Left ventricle myocardium inferior (tissue), 1 donor: ENCODE measurements around the gene CFAP58. TPM values are rescaled to one million over a fixed set of nuclear protein-coding genes. Genes with fewer than 3 reads are reported as not detected.

Experiments used
- DNase-seq: peaks from one replicate; pipeline ENCODE4 v3.0.0-alpha.2; 2020
- H3K27ac ChIP-seq: fragments of 200-600 bp; replicated peaks from 2 replicates; pipeline ENCODE4 v1.8.0; 2021
- H3K27me3 ChIP-seq: fragments of 200-600 bp; 2 replicates; pipeline ENCODE4 v1.8.0; 2021; ENCODE audit warnings: low read depth
- H3K36me3 ChIP-seq: fragments of 200-600 bp; 2 replicates; pipeline ENCODE4 v1.8.0; 2021
- H3K4me1 ChIP-seq: fragments of 200-600 bp; 2 replicates; pipeline ENCODE4 v1.8.0; 2021
- H3K4me3 ChIP-seq: fragments of 200-600 bp; 2 replicates; pipeline ENCODE4 v1.8.0; 2021; ENCODE audit warnings: mild to moderate bottlenecking, moderate library complexity
- H3K9me3 ChIP-seq: fragments of 200-600 bp; replicated peaks from 2 replicates; pipeline ENCODE4 v1.8.0; 2021
- intact Hi-C: fragments of 100-400 bp; cut with micrococcal nuclease; formaldehyde crosslinking; loops from one replicate; pipeline ENCODE4 v1.11.0; 2022
- long read RNA-seq: library from polyadenylated mRNA; unstranded; transcript quantifications from one replicate; pipeline ENCODE4 v2.0.0, GENCODE V29; 2021
- total RNA-seq: library from RNA; stranded (reverse); fragmentation: NEBNext Ultra II Directional; extraction: Animal tissue kit (Norgen Biotek cat#: 25700); gene quantifications from one replicate; pipeline ENCODE4 v1.2.1, GENCODE V29; 2021
- TF ChIP-seq, protein P1 (sequence below): fragments of 200-600 bp; IDR thresholded peaks from 2 replicates; pipeline ENCODE4 v1.8.0; 2021; ENCODE audit warnings: antibody characterized with exemption, mild to moderate bottlenecking, borderline replicate concordance
- donor health status: DM: no; HTN: yes; CAD: no; lungs with severe emphysema.

CFAP58 gene, protein sequence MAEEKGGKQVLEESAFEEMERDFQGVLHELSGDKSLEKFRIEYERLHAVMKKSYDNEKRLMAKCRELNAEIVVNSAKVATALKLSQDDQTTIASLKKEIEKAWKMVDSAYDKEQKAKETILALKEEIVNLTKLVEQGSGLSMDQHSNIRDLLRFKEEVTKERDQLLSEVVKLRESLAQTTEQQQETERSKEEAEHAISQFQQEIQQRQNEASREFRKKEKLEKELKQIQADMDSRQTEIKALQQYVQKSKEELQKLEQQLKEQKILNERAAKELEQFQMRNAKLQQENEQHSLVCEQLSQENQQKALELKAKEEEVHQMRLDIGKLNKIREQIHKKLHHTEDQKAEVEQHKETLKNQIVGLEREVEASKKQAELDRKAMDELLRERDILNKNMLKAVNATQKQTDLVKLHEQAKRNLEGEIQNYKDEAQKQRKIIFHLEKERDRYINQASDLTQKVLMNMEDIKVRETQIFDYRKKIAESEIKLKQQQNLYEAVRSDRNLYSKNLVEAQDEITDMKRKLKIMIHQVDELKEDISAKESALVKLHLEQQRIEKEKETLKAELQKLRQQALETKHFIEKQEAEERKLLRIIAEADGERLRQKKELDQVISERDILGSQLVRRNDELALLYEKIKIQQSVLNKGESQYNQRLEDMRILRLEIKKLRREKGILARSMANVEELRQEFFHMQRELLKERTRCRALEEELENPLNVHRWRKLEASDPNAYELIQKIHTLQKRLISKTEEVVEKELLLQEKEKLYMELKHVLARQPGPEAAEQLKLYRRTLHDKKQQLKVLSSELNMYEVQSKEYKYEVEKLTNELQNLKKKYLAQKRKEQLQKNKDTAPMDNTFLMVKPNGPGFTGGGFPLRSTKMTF
- total RNA-seq = 3.5 TPM
- long read RNA-seq, partial matches to known transcripts = 0 of 2 reads
- long read RNA-seq, other reads (novel, unspliced or antisense) = 2 of 2 reads

DNA sequence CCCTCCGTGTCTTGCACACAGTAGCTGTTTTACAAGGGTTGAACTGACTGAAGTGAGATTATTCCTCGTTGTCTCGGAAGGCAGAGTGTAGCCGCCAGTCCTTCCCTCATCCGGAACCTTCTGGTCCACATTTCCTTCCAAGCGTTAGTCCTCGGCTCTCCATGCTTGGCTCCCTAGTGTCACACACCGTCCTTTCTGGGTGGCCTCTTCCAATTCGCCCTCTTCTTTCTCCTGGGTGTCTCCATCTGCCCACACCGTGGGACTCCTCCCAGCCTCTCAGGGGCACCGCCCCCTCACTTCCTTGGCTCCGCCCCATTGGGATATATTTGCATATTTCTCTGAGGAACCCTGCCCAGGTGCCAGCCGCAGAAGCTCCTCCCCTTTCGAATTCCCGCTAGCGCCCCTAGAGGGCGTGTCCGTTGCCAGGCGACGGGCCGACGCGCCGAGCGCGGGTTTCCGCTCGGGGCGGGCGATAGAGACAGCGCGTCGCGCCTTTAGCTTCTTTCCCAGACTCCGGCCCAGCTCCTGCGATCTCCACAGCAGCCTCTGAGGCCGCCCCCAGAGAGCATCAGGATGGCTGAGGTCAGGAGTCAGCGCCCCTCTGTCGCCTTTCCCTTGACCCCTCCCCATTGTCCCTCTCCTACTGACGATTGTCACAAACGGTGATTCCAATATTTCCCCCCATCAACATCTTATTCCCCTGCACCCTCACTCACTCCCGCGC lies at the start of gene CFAP58:
Gene CFAP58, plus strand, starts transcription at position 509 of the 724 bp plus-strand sequence. Its CDS starts 65 bp downstream, at position 574.
- TF ChIP-seq, protein P1, sequence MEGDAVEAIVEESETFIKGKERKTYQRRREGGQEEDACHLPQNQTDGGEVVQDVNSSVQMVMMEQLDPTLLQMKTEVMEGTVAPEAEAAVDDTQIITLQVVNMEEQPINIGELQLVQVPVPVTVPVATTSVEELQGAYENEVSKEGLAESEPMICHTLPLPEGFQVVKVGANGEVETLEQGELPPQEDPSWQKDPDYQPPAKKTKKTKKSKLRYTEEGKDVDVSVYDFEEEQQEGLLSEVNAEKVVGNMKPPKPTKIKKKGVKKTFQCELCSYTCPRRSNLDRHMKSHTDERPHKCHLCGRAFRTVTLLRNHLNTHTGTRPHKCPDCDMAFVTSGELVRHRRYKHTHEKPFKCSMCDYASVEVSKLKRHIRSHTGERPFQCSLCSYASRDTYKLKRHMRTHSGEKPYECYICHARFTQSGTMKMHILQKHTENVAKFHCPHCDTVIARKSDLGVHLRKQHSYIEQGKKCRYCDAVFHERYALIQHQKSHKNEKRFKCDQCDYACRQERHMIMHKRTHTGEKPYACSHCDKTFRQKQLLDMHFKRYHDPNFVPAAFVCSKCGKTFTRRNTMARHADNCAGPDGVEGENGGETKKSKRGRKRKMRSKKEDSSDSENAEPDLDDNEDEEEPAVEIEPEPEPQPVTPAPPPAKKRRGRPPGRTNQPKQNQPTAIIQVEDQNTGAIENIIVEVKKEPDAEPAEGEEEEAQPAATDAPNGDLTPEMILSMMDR = peak; percentile 80

DNA sequence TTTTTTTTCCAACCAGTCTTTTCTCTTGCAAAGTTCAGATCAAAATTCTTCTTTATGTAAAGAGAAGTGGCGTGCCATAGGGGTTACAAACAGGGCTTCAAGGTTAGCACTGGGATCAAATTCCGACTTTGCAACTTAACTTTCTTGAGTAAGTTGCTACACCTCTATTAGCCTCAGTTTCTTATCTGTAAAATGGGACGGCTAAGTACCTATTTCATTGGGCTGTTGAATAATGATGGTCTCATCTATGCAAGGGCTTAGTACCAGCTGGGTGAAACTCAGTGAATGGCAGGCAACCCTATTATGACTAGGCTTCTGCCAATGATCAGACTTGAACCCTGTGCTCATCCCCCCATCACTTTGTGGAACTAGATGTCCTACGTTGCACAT lies 49.3 kb upstream of the CFAP58 start:
- peaks cover 100% of the 10 kb centered on the region for H3K4me1 ChIP-seq
- no peaks in the 10 kb centered on the region for H3K27me3 ChIP-seq
- TF ChIP-seq, protein P1 = no peak
- H3K36me3 ChIP-seq = peaks cover 6% of the 10 kb centered on the region
- intact Hi-C loops = loop anchor here (5.0 kb wide), 1 partner anchor 33 kb away; the partner anchor contains the start of gene ITPRIP
- H3K27ac ChIP-seq = peak overlapping the region; percentile 94
- H3K9me3 ChIP-seq = no peaks in the 10 kb centered on the region
- H3K4me3 ChIP-seq = no peak overlapping the region
- DNase-seq = no peak

More for the DNA sequence above, at the start of gene CFAP58:
- peak within 1 kb of the TSS; percentile 34 for H3K27ac ChIP-seq
- DNase-seq = peak; percentile 90
- H3K9me3 ChIP-seq = no peaks in the 10 kb centered on the region
- H3K4me3 ChIP-seq = peak within 1 kb of the TSS; percentile 63
- H3K4me1 ChIP-seq = peaks cover 28% of the 10 kb centered on the region
- H3K27me3 ChIP-seq = no peaks in the 10 kb centered on the region
- no peaks in the 10 kb centered on the region for H3K36me3 ChIP-seq
- intact Hi-C loops = loop anchor here (5.0 kb wide), 2 partner anchors 46 to 61 kb away; no protein-coding TSS in a partner anchor

DNA sequence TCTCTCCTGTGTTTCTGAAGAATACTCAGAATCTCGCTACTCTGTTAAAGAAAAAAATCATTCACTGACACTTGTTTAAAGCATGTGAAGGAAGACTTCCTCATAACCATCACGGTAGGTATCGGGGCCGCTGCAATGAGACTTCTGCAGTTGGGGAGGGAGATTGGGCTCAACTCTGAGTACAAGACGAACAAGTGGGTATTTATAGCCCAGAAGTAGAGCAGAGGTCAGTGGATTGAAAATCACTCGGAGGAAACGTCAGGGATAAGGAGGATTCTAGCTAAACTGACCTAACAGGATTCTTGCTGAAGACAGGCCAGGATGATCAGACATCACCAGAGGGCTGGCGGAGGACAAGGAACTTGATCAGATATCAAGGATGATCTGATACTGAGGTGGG lies 48.7 kb upstream of the CFAP58 start:
- peaks cover 100% of the 10 kb centered on the region for H3K4me1 ChIP-seq
- peak overlapping the region; percentile 22 for H3K4me3 ChIP-seq
- TF ChIP-seq, protein P1 = no peak
- H3K9me3 ChIP-seq = no peaks in the 10 kb centered on the region
- intact Hi-C loops = loop anchor here (5.0 kb wide), 2 partner anchors 32 to 47 kb away; partner anchors contain the start of genes CFAP58 and ITPRIP
- H3K36me3 ChIP-seq = peaks cover 6% of the 10 kb centered on the region
- no peaks in the 10 kb centered on the region for H3K27me3 ChIP-seq
- H3K27ac ChIP-seq = peak overlapping the region; percentile 94
- no peak for DNase-seq

DNA sequence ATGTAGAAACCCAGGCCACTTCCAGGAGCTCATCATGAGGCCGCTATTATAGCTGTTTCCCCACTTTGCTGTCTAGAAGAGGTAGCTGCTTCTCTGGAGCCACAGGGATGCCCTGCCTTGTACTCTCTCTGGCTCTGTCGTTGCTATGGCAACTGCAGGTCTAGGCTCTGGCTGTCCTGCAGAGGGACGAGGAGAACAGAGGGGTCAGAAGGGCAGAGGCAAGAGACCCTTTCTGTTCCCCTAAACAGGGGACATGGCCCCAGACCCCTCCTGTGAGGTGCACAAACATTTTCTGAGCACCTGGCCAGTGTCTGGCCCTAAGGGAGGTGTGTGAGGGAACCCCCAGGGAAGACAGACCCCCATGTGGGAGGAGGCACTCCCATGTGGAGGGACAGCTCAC lies 46.7 kb upstream of the CFAP58 start:
- intact Hi-C loops = loop anchor here (5.0 kb wide), 1 partner anchor 45 kb away; the partner anchor contains the start of gene CFAP58

More for the DNA sequence above, 46.7 kb upstream of the CFAP58 start:
- no peak for DNase-seq
- TF ChIP-seq, protein P1 = no peak
- Histone ChIP-seq H3K27me3 (no peaks in the 10 kb centered on the region), H3K9me3 (no peaks in the 10 kb centered on the region), H3K36me3 (peaks cover 6% of the 10 kb centered on the region), H3K27ac (peak overlapping the region; percentile 94), H3K4me3 (no peak overlapping the region), H3K4me1 (peaks cover 100% of the 10 kb centered on the region)
